Measurements from ENCODE around the gene PFN2. TPM values are rescaled to one million over a fixed set of nuclear protein-coding genes. Genes with fewer than 3 reads are reported as not detected.

PFN2 gene
- total and polyA plus RNA-seq, 10 donors: 11.4 to 21.9 (median 17.8) TPM

DNA sequence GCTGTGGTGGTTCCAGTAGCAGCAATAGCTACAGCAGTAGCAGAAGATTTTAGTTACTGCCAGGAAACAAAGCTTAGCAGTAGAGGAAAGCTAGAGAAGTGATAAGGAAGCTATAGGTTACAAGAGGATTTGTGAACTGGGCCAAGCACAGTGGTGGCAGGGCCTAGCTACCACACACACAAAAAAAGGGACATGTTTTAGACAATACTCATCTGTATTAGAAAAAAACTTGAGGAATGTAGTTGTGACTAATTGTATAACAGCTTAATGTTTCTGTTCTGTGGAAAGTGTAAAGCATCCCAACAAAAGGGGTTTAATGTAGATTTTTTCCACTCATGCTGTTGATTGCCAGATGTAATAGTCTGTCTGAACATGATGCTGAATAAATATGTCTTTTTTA lies 29.9 kb upstream of the PFN2 start:
- Histone ChIP-seq H3K4me3 (no peak overlapping the region), H3K27ac (no peak overlapping the region), H3K27me3 (replicated peaks in 1 of 7) (no peaks in the 10 kb centered on the region), H3K4me1 (no peaks in the 10 kb centered on the region), H3K36me3 (no peaks in the 10 kb centered on the region), H3K9me3 (peaks cover 0 to 20% (median 7%) of the 10 kb centered on the region in 8 donors)
- no peak for TF ChIP-seq POLR2A (IDR thresholded peaks at IDR 0.05)
- TF ChIP-seq, protein P1, sequence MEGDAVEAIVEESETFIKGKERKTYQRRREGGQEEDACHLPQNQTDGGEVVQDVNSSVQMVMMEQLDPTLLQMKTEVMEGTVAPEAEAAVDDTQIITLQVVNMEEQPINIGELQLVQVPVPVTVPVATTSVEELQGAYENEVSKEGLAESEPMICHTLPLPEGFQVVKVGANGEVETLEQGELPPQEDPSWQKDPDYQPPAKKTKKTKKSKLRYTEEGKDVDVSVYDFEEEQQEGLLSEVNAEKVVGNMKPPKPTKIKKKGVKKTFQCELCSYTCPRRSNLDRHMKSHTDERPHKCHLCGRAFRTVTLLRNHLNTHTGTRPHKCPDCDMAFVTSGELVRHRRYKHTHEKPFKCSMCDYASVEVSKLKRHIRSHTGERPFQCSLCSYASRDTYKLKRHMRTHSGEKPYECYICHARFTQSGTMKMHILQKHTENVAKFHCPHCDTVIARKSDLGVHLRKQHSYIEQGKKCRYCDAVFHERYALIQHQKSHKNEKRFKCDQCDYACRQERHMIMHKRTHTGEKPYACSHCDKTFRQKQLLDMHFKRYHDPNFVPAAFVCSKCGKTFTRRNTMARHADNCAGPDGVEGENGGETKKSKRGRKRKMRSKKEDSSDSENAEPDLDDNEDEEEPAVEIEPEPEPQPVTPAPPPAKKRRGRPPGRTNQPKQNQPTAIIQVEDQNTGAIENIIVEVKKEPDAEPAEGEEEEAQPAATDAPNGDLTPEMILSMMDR (IDR thresholded peaks at IDR 0.05 in 8 of 11, conservative IDR thresholded peaks at IDR 0.05 in 3 of 11): no peak
- no peak for TF ChIP-seq POLR2AphosphoS5 (IDR thresholded peaks at IDR 0.05)
- DNase-seq: no peak
- intact Hi-C loops (cut with DNase I; ENCODE audit: low total_unique reads): no loop called here

- H3K27ac ChIP-seq: no peak overlapping the region
- H3K36me3 ChIP-seq: no peaks in the 10 kb centered on the region
- no peaks in the 10 kb centered on the region for H3K27me3 ChIP-seq (replicated peaks in 1 of 7)
- H3K4me3 ChIP-seq: no peak overlapping the region
- intact Hi-C loops (cut with DNase I; ENCODE audit: low total_unique reads): no loop called here
- WGBS, 5 donors: 80 to 93% (median 90%) methylated on average over 4 of the region's 4 CpGs
- no peaks in the 10 kb centered on the region for H3K4me1 ChIP-seq
- H3K9me3 ChIP-seq: peaks cover 2 to 32% (median 18%) of the 10 kb centered on the region in 8 donors
- TF ChIP-seq, protein P1 (IDR thresholded peaks at IDR 0.05 in 8 of 11, conservative IDR thresholded peaks at IDR 0.05 in 3 of 11): no peak
- TF ChIP-seq POLR2A (IDR thresholded peaks at IDR 0.05) (no peak), POLR2AphosphoS5 (IDR thresholded peaks at IDR 0.05) (no peak)
- no peak for DNase-seq
Measured at GRCh38 chr3:149999421-149999820, 28.7 kb upstream of the PFN2 start.

- Histone ChIP-seq H3K27ac (no peak overlapping the region), H3K9me3 (peaks cover 7 to 37% (median 23%) of the 10 kb centered on the region in 8 donors), H3K36me3 (no peaks in the 10 kb centered on the region), H3K4me3 (no peak overlapping the region), H3K4me1 (no peaks in the 10 kb centered on the region), H3K27me3 (replicated peaks in 1 of 7) (no peaks in the 10 kb centered on the region)
- TF ChIP-seq POLR2AphosphoS5 (IDR thresholded peaks at IDR 0.05): no peak
- TF ChIP-seq, protein P1 (IDR thresholded peaks at IDR 0.05 in 8 of 11, conservative IDR thresholded peaks at IDR 0.05 in 3 of 11): no peak
- TF ChIP-seq POLR2A (IDR thresholded peaks at IDR 0.05): no peak
- DNase-seq: no peak
- 85 to 100% (median 97%) methylated on average over 1 of the region's 1 CpG for WGBS, 5 donors
- intact Hi-C loops (cut with DNase I; ENCODE audit: low total_unique reads): no loop called here
Measured at GRCh38 chr3:149998946-149999345, 28.3 kb upstream of the PFN2 start.

- intact Hi-C loops (cut with DNase I; ENCODE audit: low total_unique reads): no loop called here
- 93 to 98% (median 97%) methylated on average over 4 of the region's 4 CpGs for WGBS, 5 donors
- TF ChIP-seq, protein P1 (IDR thresholded peaks at IDR 0.05 in 8 of 11, conservative IDR thresholded peaks at IDR 0.05 in 3 of 11): no peak
- TF ChIP-seq POLR2AphosphoS5 (IDR thresholded peaks at IDR 0.05) (no peak), POLR2A (IDR thresholded peaks at IDR 0.05) (no peak)
Measured at GRCh38 chr3:149992416-149993058, 21.8 kb upstream of the PFN2 start.

More at GRCh38 chr3:149992416-149993058, 21.8 kb upstream of the PFN2 start:
- Histone ChIP-seq H3K27me3 (replicated peaks in 1 of 7) (no peaks in the 10 kb centered on the region), H3K4me1 (no peaks in the 10 kb centered on the region), H3K27ac (no peak overlapping the region), H3K36me3 (no peaks in the 10 kb centered on the region), H3K9me3 (peaks cover 7 to 32% (median 28%) of the 10 kb centered on the region in 8 donors), H3K4me3 (no peak overlapping the region)
- no peak for DNase-seq
